Adrenal gland (tissue), 5 donors: Measurements from ENCODE around the gene PSTPIP2.

ENCODE experiments used
- POLR2A ChIP-seq, 2 donors: fragments of 450-650 bp; IDR thresholded peaks; one replicate each; pipeline ENCODE4 v1.6.1; 2017; ENCODE audit warnings: antibody characterized with exemption in 2 of 2, mild to moderate bottlenecking in 2 of 2, moderate library complexity in 1 of 2
- TF ChIP-seq, protein P1 (sequence below), 6 experiments: fragments of 450-650 bp in 4 of 6; fragments of 200-600 bp in 2 of 6; sonication (generic) in 1 of 6; IDR thresholded peaks; 1 replicate in 5 of 6; 2 replicates in 1 of 6; pipeline versions ENCODE4 v1.5.1 to v1.8.0; 2016 to 2021; ENCODE audit warnings: antibody characterized with exemption in 6 of 6, mild to moderate bottlenecking in 2 of 6, moderate library complexity in 1 of 6
- donor health status: DM: no; HTN: no; CAD: no.

DNA sequence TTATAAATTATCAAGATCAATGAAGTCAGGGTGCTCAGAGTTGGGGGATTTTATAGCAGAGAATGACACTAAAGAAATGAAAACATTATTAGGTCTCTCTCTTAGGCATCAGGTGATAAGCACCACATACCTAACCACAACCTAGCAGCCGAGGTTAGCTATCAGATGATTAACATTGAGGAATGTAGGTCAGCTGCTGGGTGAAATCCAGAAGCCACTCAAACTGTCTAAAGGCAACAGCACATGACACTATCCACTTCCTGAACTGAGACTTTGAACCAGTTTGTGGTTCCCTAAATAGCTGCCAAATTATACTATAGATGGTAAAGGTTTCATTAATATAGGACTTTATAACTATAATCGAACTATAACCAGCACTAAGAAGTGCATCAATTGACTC, 109.6 kb downstream of the PSTPIP2 start:
- TF ChIP-seq, protein P1, sequence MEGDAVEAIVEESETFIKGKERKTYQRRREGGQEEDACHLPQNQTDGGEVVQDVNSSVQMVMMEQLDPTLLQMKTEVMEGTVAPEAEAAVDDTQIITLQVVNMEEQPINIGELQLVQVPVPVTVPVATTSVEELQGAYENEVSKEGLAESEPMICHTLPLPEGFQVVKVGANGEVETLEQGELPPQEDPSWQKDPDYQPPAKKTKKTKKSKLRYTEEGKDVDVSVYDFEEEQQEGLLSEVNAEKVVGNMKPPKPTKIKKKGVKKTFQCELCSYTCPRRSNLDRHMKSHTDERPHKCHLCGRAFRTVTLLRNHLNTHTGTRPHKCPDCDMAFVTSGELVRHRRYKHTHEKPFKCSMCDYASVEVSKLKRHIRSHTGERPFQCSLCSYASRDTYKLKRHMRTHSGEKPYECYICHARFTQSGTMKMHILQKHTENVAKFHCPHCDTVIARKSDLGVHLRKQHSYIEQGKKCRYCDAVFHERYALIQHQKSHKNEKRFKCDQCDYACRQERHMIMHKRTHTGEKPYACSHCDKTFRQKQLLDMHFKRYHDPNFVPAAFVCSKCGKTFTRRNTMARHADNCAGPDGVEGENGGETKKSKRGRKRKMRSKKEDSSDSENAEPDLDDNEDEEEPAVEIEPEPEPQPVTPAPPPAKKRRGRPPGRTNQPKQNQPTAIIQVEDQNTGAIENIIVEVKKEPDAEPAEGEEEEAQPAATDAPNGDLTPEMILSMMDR (IDR thresholded peaks at IDR 0.05), result no peak
- no peak for TF ChIP-seq POLR2A (IDR thresholded peaks at IDR 0.05)
